Measurements from ENCODE around the gene DISP3.

DISP3 gene

DNA sequence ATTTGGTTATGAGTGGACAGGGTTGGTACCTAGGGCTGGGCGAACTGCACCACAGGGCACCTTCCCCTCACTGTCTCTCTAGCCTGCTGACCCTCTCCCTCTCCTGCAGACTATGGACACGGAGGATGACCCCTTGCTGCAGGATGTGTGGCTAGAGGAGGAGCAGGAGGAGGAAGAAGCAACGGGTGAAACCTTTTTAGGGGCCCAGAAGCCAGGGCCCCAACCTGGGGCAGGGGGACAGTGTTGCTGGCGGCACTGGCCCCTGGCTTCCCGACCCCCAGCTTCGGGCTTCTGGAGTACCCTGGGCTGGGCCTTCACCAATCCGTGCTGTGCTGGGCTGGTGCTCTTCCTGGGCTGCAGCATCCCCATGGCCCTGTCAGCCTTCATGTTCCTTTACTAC lies 21.9 kb downstream of the DISP3 start:
- Histone ChIP-seq H3K9me3 (ENCODE audit: control insufficient read depth, low read length) (peaks cover 34% of the 10 kb centered on the region), H3K4me1 (ENCODE audit: control insufficient read depth, insufficient read depth, low read depth, low read length) (no peaks in the 10 kb centered on the region), H3K4me2 (ENCODE audit: low read length, poor library complexity, severe bottlenecking) (no peak overlapping the region), H4K8ac (ENCODE audit: low read length) (no peak overlapping the region), H2BK5ac (ENCODE audit: low read depth, low read length, poor library complexity, severe bottlenecking) (no peak overlapping the region), H2AK5ac (ENCODE audit: low read length, severe bottlenecking) (no peak overlapping the region), H3K27ac (ENCODE audit: low read length, poor library complexity, severe bottlenecking) (no peak overlapping the region), H2AFZ (ENCODE audit: low read depth, low read length) (no peak overlapping the region), H2BK15ac (ENCODE audit: low read depth, poor library complexity, severe bottlenecking) (no peak overlapping the region), H3K4me3 (ENCODE audit: insufficient read depth in 1 of 2, low read depth in 1 of 2, low read length in 2 of 2) (no peak overlapping the region), H2BK120ac (ENCODE audit: low read depth, low read length) (no peak overlapping the region), H3K27me3 (ENCODE audit: control insufficient read depth in 1 of 2, insufficient read depth in 1 of 2, low read length in 2 of 2) (peaks cover 0 to 38% of the 10 kb centered on the region in 2 experiments), H3K36me3 (ENCODE audit: control insufficient read depth in 1 of 2, insufficient read depth in 2 of 2, low read depth in 1 of 2, low read length in 2 of 2) (no peaks in the 10 kb centered on the region), H3K9ac (ENCODE audit: low read length) (no peak overlapping the region), H3K4ac (ENCODE audit: low read depth in 1 of 2, low read length in 2 of 2) (no peak overlapping the region), H4K91ac (ENCODE audit: low read length) (no peak overlapping the region), H3K18ac (ENCODE audit: low read depth in 1 of 2, low read length in 2 of 2) (no peak overlapping the region), H3K79me1 (replicated peaks; ENCODE audit: low read length, poor library complexity, severe bottlenecking) (no peaks in the 10 kb centered on the region), H3K14ac (ENCODE audit: low read length in 2 of 2) (no peak overlapping the region), H3K23ac (ENCODE audit: low read length in 2 of 2) (no peak overlapping the region), H2BK12ac (ENCODE audit: low read length in 2 of 2) (no peak overlapping the region)
- DNase-seq: no peak
- 77% methylated on average over 6 of the region's 7 CpGs for WGBS

- no peak overlapping the region for H2AFZ ChIP-seq (ENCODE audit: low read depth, low read length)
- DNase-seq: no peak
- no peak overlapping the region for H3K4me2 ChIP-seq (ENCODE audit: low read length, poor library complexity, severe bottlenecking)
- H3K79me1 ChIP-seq (replicated peaks; ENCODE audit: low read length, poor library complexity, severe bottlenecking): no peaks in the 10 kb centered on the region
- no peak overlapping the region for H3K14ac ChIP-seq (ENCODE audit: low read length in 2 of 2)
- H3K36me3 ChIP-seq (ENCODE audit: control insufficient read depth in 1 of 2, insufficient read depth in 2 of 2, low read depth in 1 of 2, low read length in 2 of 2): no peaks in the 10 kb centered on the region
- no peak overlapping the region for H2BK120ac ChIP-seq (ENCODE audit: low read depth, low read length)
- H3K9me3 ChIP-seq (ENCODE audit: control insufficient read depth, low read length): peaks cover 40% of the 10 kb centered on the region
- 98% methylated on average over 48 of the region's 48 CpGs for WGBS
- H2BK5ac ChIP-seq (ENCODE audit: low read depth, low read length, poor library complexity, severe bottlenecking): no peak overlapping the region
- no peaks in the 10 kb centered on the region for H3K4me1 ChIP-seq (ENCODE audit: control insufficient read depth, insufficient read depth, low read depth, low read length)
- H3K27ac ChIP-seq (ENCODE audit: low read length, poor library complexity, severe bottlenecking): no peak overlapping the region
- no peak overlapping the region for H3K9ac ChIP-seq (ENCODE audit: low read length)
- no peak overlapping the region for H3K4me3 ChIP-seq (ENCODE audit: insufficient read depth in 1 of 2, low read depth in 1 of 2, low read length in 2 of 2)
- no peak overlapping the region for H3K18ac ChIP-seq (ENCODE audit: low read depth in 1 of 2, low read length in 2 of 2)
- H3K27me3 ChIP-seq (ENCODE audit: control insufficient read depth in 1 of 2, insufficient read depth in 1 of 2, low read length in 2 of 2): peaks cover 0 to 33% of the 10 kb centered on the region in 2 experiments
- H2AK5ac ChIP-seq (ENCODE audit: low read length, severe bottlenecking): no peak overlapping the region
- H3K4ac ChIP-seq (ENCODE audit: low read depth in 1 of 2, low read length in 2 of 2): no peak overlapping the region
- no peak overlapping the region for H2BK12ac ChIP-seq (ENCODE audit: low read length in 2 of 2)
- H4K91ac ChIP-seq (ENCODE audit: low read length): no peak overlapping the region
- no peak overlapping the region for H4K8ac ChIP-seq (ENCODE audit: low read length)
- no peak overlapping the region for H3K23ac ChIP-seq (ENCODE audit: low read length in 2 of 2)
- H2BK15ac ChIP-seq (ENCODE audit: low read depth, poor library complexity, severe bottlenecking): no peak overlapping the region
Observed at GRCh38 chr1:11501491-11501897, 22.5 kb downstream of the DISP3 start.

- WGBS: 87% methylated on average over 19 of the region's 19 CpGs
Observed at GRCh38 chr1:11501906-11502485, 23.0 kb downstream of the DISP3 start.

GRCh38 chr1:11502516-11502915 lies 23.6 kb downstream of the DISP3 start:
- Histone ChIP-seq H3K79me1 (replicated peaks; ENCODE audit: low read length, poor library complexity, severe bottlenecking) (no peaks in the 10 kb centered on the region), H3K36me3 (ENCODE audit: control insufficient read depth in 1 of 2, insufficient read depth in 2 of 2, low read depth in 1 of 2, low read length in 2 of 2) (no peaks in the 10 kb centered on the region), H2BK15ac (ENCODE audit: low read depth, poor library complexity, severe bottlenecking) (no peak overlapping the region), H2BK120ac (ENCODE audit: low read depth, low read length) (no peak overlapping the region), H3K27ac (ENCODE audit: low read length, poor library complexity, severe bottlenecking) (no peak overlapping the region), H2AFZ (ENCODE audit: low read depth, low read length) (no peak overlapping the region), H3K9ac (ENCODE audit: low read length) (no peak overlapping the region), H4K8ac (ENCODE audit: low read length) (no peak overlapping the region), H3K9me3 (ENCODE audit: control insufficient read depth, low read length) (peaks cover 50% of the 10 kb centered on the region), H3K27me3 (ENCODE audit: control insufficient read depth in 1 of 2, insufficient read depth in 1 of 2, low read length in 2 of 2) (peaks cover 0 to 29% of the 10 kb centered on the region in 2 experiments), H3K4me1 (ENCODE audit: control insufficient read depth, insufficient read depth, low read depth, low read length) (no peaks in the 10 kb centered on the region), H3K23ac (ENCODE audit: low read length in 2 of 2) (no peak overlapping the region), H4K91ac (ENCODE audit: low read length) (no peak overlapping the region), H3K4ac (ENCODE audit: low read depth in 1 of 2, low read length in 2 of 2) (no peak overlapping the region), H3K4me3 (ENCODE audit: insufficient read depth in 1 of 2, low read depth in 1 of 2, low read length in 2 of 2) (no peak overlapping the region), H2BK5ac (ENCODE audit: low read depth, low read length, poor library complexity, severe bottlenecking) (no peak overlapping the region), H2BK12ac (ENCODE audit: low read length in 2 of 2) (no peak overlapping the region), H3K14ac (ENCODE audit: low read length in 2 of 2) (no peak overlapping the region), H3K18ac (ENCODE audit: low read depth in 1 of 2, low read length in 2 of 2) (no peak overlapping the region), H3K4me2 (ENCODE audit: low read length, poor library complexity, severe bottlenecking) (no peak overlapping the region), H2AK5ac (ENCODE audit: low read length, severe bottlenecking) (no peak overlapping the region)
- DNase-seq: no peak
- 87% methylated on average over 5 of the region's 5 CpGs for WGBS

More at GRCh38 chr1:11501906-11502485, 23.0 kb downstream of the DISP3 start:
- Histone ChIP-seq H3K4ac (ENCODE audit: low read depth in 1 of 2, low read length in 2 of 2) (no peak overlapping the region), H3K9me3 (ENCODE audit: control insufficient read depth, low read length) (peaks cover 45% of the 10 kb centered on the region), H2BK120ac (ENCODE audit: low read depth, low read length) (no peak overlapping the region), H3K4me2 (ENCODE audit: low read length, poor library complexity, severe bottlenecking) (no peak overlapping the region), H2BK15ac (ENCODE audit: low read depth, poor library complexity, severe bottlenecking) (no peak overlapping the region), H2BK5ac (ENCODE audit: low read depth, low read length, poor library complexity, severe bottlenecking) (no peak overlapping the region), H3K23ac (ENCODE audit: low read length in 2 of 2) (no peak overlapping the region), H2BK12ac (ENCODE audit: low read length in 2 of 2) (no peak overlapping the region), H3K4me3 (ENCODE audit: insufficient read depth in 1 of 2, low read depth in 1 of 2, low read length in 2 of 2) (no peak overlapping the region), H2AFZ (ENCODE audit: low read depth, low read length) (no peak overlapping the region), H2AK5ac (ENCODE audit: low read length, severe bottlenecking) (no peak overlapping the region), H3K18ac (ENCODE audit: low read depth in 1 of 2, low read length in 2 of 2) (no peak overlapping the region), H3K27ac (ENCODE audit: low read length, poor library complexity, severe bottlenecking) (no peak overlapping the region), H3K9ac (ENCODE audit: low read length) (no peak overlapping the region), H3K36me3 (ENCODE audit: control insufficient read depth in 1 of 2, insufficient read depth in 2 of 2, low read depth in 1 of 2, low read length in 2 of 2) (no peaks in the 10 kb centered on the region), H3K4me1 (ENCODE audit: control insufficient read depth, insufficient read depth, low read depth, low read length) (no peaks in the 10 kb centered on the region), H3K79me1 (replicated peaks; ENCODE audit: low read length, poor library complexity, severe bottlenecking) (no peaks in the 10 kb centered on the region), H3K27me3 (ENCODE audit: control insufficient read depth in 1 of 2, insufficient read depth in 1 of 2, low read length in 2 of 2) (peaks cover 0 to 29% of the 10 kb centered on the region in 2 experiments), H4K91ac (ENCODE audit: low read length) (no peak overlapping the region), H4K8ac (ENCODE audit: low read length) (no peak overlapping the region), H3K14ac (ENCODE audit: low read length in 2 of 2) (no peak overlapping the region)
- DNase-seq: no peak

All from mesenchymal stem cell (in vitro differentiated cells and primary cell).